A549 (cell line): ENCODE results near the gene GINS2. TPM values are rescaled to one million over a fixed set of nuclear protein-coding genes. Genes with fewer than 3 reads are reported as not detected.

Experiments
- ATAC-seq, 2 experiments: fragments of 200-7000 bp in 1 of 2; fragments of >200 bp in 1 of 2; cut with Nextera tagmentation in 1 of 2; cut with Tn5 transposase in 1 of 2; 3 replicates each; pipeline versions ENCODE4 v1.8.0 to v1.9.1; 2018 to 2020; ENCODE audit warnings: mild to moderate bottlenecking in 1 of 2, moderate library complexity in 1 of 2
- CTCF ChIA-PET: fragments of 300-600 bp; sonication (Branson Sonifier 250); formaldehyde crosslinking; extraction: SDS; loops from one replicate; lab custom pipeline; 2021; ENCODE audit warnings: antibody characterized with exemption, inconsistent platforms; lab: Yijun Ruan, JAX
- POLR2A ChIA-PET: fragments of 350-600 bp; formaldehyde crosslinking; extraction: SDS; loops from one replicate; lab custom pipeline; 2021; ENCODE audit warnings: antibody characterized with exemption, inconsistent platforms; lab: Yijun Ruan, JAX
- DNase-seq, 2 experiments: peaks; one replicate each; pipeline versions ENCODE4 v3.0.0 to v3.0.0-alpha.2; 2011 to 2016; ENCODE audit warnings: low read depth in 1 of 2, low spot score in 1 of 2
- FAIRE-seq: peaks from 2 replicates; lab custom pipeline; 2011; peaks lifted over from hg19 to GRCh38; lab: Jason Lieb, UNC
- H3K27ac ChIP-seq, 2 experiments: fragments of >200 bp; sonication (Bioruptor Twin); formaldehyde crosslinking; 3 replicates each; pipeline ENCODE4 v1.5.1; 2016 to 2017
- H3K4me1 ChIP-seq: fragments of >200 bp; sonication (Bioruptor Twin); formaldehyde crosslinking; 3 replicates; pipeline ENCODE4 v1.6.1; 2016
- H3K4me2 ChIP-seq: fragments of >200 bp; sonication (Bioruptor Twin); formaldehyde crosslinking; 3 replicates; pipeline ENCODE4 v1.6.1; 2016
- H3K4me3 ChIP-seq: fragments of >200 bp; sonication (Bioruptor Twin); formaldehyde crosslinking; 3 replicates; pipeline ENCODE4 v1.5.1; 2016
- H3K9me3 ChIP-seq: fragments of >200 bp; sonication (Bioruptor Twin); formaldehyde crosslinking; 3 replicates; pipeline ENCODE4 v1.6.1; 2016
- BHLHE40 ChIP-seq: IDR thresholded peaks from 2 replicates; pipeline ENCODE4 v1.6.1; 2012; ENCODE audit warnings: low read depth, low read length, inconsistent platforms
- CBX2 ChIP-seq: fragments of 200-600 bp; sonication (generic); IDR thresholded peaks from 2 replicates; pipeline ENCODE4 v1.6.1; 2016; ENCODE audit warnings: low read depth, mild to moderate bottlenecking, borderline replicate concordance
- CEBPB ChIP-seq, 2 experiments: fragments of >200 bp in 1 of 2; sonication (Bioruptor Twin) in 1 of 2; formaldehyde crosslinking in 1 of 2; IDR thresholded peaks; 2 replicates each; pipeline ENCODE4 v1.6.1; 2012 to 2016
- CHD2 ChIP-seq: fragments of 150-350 bp; IDR thresholded peaks from 2 replicates; pipeline ENCODE4 v1.6.1; 2014; ENCODE audit warnings: low read length; ENCODE audit not compliant: partially characterized antibody
- EHMT2 ChIP-seq: fragments of 200-600 bp; sonication (generic); IDR thresholded peaks from 2 replicates; pipeline ENCODE4 v1.6.1; 2016; ENCODE audit warnings: antibody characterized with exemption, low read depth, mild to moderate bottlenecking, moderate library complexity
- EP300 ChIP-seq, 2 experiments: fragments of >200 bp; sonication (Bioruptor Twin); formaldehyde crosslinking; IDR thresholded peaks; 2 replicates in 1 of 2; 3 replicates in 1 of 2; pipeline ENCODE4 v1.6.1; 2016 to 2017
- HDAC2 ChIP-seq: fragments of 200-600 bp; sonication (generic); IDR thresholded peaks from 2 replicates; pipeline ENCODE4 v1.6.1; 2016
- HEYL ChIP-seq: fragments of 250-450 bp; sonication (Bioruptor Pico); IDR thresholded peaks from 2 replicates; pipeline ENCODE4 v1.8.0; 2021; ENCODE audit warnings: mild to moderate bottlenecking, moderate library complexity
- HOXB5 ChIP-seq: fragments of 250-450 bp; sonication (Bioruptor Pico); IDR thresholded peaks from 2 replicates; pipeline ENCODE4 v1.5.0; 2020; ENCODE audit warnings: mild to moderate bottlenecking, moderate library complexity
- JUN ChIP-seq, 2 experiments: fragments of >200 bp; sonication (Bioruptor Twin); formaldehyde crosslinking; IDR thresholded peaks; 2 replicates in 1 of 2; 3 replicates in 1 of 2; pipeline ENCODE4 v1.6.1; 2016 to 2017
- JUNB ChIP-seq: fragments of >200 bp; sonication (Bioruptor Twin); formaldehyde crosslinking; IDR thresholded peaks from 2 replicates; pipeline ENCODE4 v1.6.1; 2016
- MAFK ChIP-seq: fragments of 450-650 bp; IDR thresholded peaks from 2 replicates; pipeline ENCODE4 v1.6.1; 2014; ENCODE audit not compliant: partially characterized antibody
- MAZ ChIP-seq: fragments of 150-350 bp; IDR thresholded peaks from 2 replicates; pipeline ENCODE4 v1.6.1; 2014; ENCODE audit warnings: antibody characterized with exemption, low read depth, low read length, borderline replicate concordance
- NFE2L2 ChIP-seq: fragments of 150-350 bp; conservative IDR thresholded peaks from 2 replicates; pipeline ENCODE4 v1.6.1; 2014; ENCODE audit warnings: low read length
- NPAS2 ChIP-seq: fragments of 250-450 bp; sonication (Bioruptor Pico); IDR thresholded peaks from 2 replicates; pipeline ENCODE4 v1.8.0; 2022; ENCODE audit warnings: mild to moderate bottlenecking, moderate library complexity, borderline replicate concordance
- NR3C1 ChIP-seq: fragments of >200 bp; sonication (Bioruptor Twin); formaldehyde crosslinking; IDR thresholded peaks from 3 replicates; pipeline ENCODE4 v1.6.1; 2017
- POLR2A ChIP-seq: IDR thresholded peaks from 2 replicates; pipeline ENCODE4 v1.6.1; 2012; ENCODE audit warnings: mild to moderate bottlenecking, low read length
- RAD21 ChIP-seq, 2 experiments: fragments of >200 bp in 1 of 2; sonication (Bioruptor Twin) in 1 of 2; formaldehyde crosslinking in 1 of 2; IDR thresholded peaks in 1 of 2; conservative IDR thresholded peaks in 1 of 2; 2 replicates in 1 of 2; 3 replicates in 1 of 2; pipeline ENCODE4 v1.6.1; 2012 to 2018; ENCODE audit warnings: inconsistent platforms in 1 of 2
- RARB ChIP-seq: fragments of 250-450 bp; sonication (Bioruptor Pico); IDR thresholded peaks from 2 replicates; pipeline ENCODE4 v1.8.0; 2021; ENCODE audit warnings: mild to moderate bottlenecking, moderate library complexity
- RNF2 ChIP-seq: fragments of 200-600 bp; sonication (generic); IDR thresholded peaks from 2 replicates; pipeline ENCODE4 v1.6.1; 2016; ENCODE audit warnings: low read depth, mild to moderate bottlenecking, antibody characterized with exemption, moderate library complexity, borderline replicate concordance
- SMC3 ChIP-seq: fragments of >200 bp; sonication (Bioruptor Twin); formaldehyde crosslinking; IDR thresholded peaks from 3 replicates; pipeline ENCODE4 v1.6.1; 2018; ENCODE audit warnings: inconsistent platforms
- TFCP2L1 ChIP-seq: fragments of 250-450 bp; sonication (Bioruptor Pico); IDR thresholded peaks from 2 replicates; pipeline ENCODE4 v1.5.0; 2021; ENCODE audit warnings: mild to moderate bottlenecking
- WGBS: methylation state at CpG from one replicate; pipeline ENCODE4 v1.1.6; 2017; ENCODE audit errors: missing lambda C conversion rate; 5-methylcytosine and 5-hydroxymethylcytosine counted together
- polyA plus RNA-seq, 4 experiments: library from polyadenylated mRNA; depleted of rRNA in 3 of 4; stranded (reverse); fragments of >200 nt; fragmentation: RNase III in 1 of 4; extraction: RNeasy Plus Mini Kit Qiagen cat#74134 plus additional on column Dnase treatment in 1 of 4; gene quantifications; 2 replicates in 3 of 4; 3 replicates in 1 of 4; pipeline ENCODE4 v1.2.3, GENCODE V29; 2011 to 2017
- TF ChIP-seq, protein P1 (sequence below): fragments of 200-600 bp; sonication (generic); IDR thresholded peaks from 2 replicates; pipeline ENCODE4 v1.6.1; 2016; ENCODE audit warnings: antibody characterized with exemption, mild to moderate bottlenecking, moderate library complexity
- TF ChIP-seq, protein P2 (sequence below): fragments of >200 bp; sonication (Bioruptor Twin); formaldehyde crosslinking; IDR thresholded peaks from 3 replicates; pipeline ENCODE4 v1.5.1; 2016

Gene GINS2
- polyA plus RNA-seq, 2 of the 4 experiments (the other 2 are of a cell fraction) = 25.4 to 28.7 TPM

DNA sequence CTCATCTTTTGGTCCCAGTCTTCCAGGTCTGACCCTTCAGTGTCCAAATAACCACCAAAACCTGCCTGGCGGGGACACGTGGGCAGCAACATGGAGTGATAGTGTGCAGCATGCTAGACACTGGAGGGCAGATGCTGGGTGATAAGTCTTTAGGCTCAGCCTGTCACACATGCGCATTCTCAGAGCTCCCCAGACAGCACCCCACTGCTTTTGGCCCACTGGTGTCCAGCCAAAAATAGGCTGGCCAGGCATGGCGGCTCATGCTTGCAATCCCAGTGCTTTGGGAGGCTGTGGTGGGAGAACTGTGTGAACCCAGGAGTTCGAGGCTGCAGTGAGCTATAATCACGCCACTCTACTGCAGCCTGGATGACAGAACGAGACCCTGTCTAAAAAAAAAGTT lies 12.3 kb downstream of the GINS2 start:
- ATAC-seq (no peak), DNase-seq (no peak), FAIRE-seq (no peak)
- Histone ChIP-seq H3K4me1 (no peaks in the 10 kb centered on the region), H3K4me2 (no peak overlapping the region), H3K9me3 (no peaks in the 10 kb centered on the region), H3K4me3 (no peak overlapping the region), H3K27ac (no peak overlapping the region)
- TF ChIP-seq CEBPB (IDR thresholded peaks at IDR 0.05) = no peak
- no peak for TF ChIP-seq EHMT2
- TF ChIP-seq BHLHE40 = no peak
- no peak for TF ChIP-seq EP300 (IDR thresholded peaks at IDR 0.05)
- no peak for TF ChIP-seq RNF2
- TF ChIP-seq JUNB = no peak
- TF ChIP-seq, protein P1, sequence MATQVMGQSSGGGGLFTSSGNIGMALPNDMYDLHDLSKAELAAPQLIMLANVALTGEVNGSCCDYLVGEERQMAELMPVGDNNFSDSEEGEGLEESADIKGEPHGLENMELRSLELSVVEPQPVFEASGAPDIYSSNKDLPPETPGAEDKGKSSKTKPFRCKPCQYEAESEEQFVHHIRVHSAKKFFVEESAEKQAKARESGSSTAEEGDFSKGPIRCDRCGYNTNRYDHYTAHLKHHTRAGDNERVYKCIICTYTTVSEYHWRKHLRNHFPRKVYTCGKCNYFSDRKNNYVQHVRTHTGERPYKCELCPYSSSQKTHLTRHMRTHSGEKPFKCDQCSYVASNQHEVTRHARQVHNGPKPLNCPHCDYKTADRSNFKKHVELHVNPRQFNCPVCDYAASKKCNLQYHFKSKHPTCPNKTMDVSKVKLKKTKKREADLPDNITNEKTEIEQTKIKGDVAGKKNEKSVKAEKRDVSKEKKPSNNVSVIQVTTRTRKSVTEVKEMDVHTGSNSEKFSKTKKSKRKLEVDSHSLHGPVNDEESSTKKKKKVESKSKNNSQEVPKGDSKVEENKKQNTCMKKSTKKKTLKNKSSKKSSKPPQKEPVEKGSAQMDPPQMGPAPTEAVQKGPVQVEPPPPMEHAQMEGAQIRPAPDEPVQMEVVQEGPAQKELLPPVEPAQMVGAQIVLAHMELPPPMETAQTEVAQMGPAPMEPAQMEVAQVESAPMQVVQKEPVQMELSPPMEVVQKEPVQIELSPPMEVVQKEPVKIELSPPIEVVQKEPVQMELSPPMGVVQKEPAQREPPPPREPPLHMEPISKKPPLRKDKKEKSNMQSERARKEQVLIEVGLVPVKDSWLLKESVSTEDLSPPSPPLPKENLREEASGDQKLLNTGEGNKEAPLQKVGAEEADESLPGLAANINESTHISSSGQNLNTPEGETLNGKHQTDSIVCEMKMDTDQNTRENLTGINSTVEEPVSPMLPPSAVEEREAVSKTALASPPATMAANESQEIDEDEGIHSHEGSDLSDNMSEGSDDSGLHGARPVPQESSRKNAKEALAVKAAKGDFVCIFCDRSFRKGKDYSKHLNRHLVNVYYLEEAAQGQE = no peak
- no peak for TF ChIP-seq HOXB5 (CRISPR knock-in tag)
- no peak for TF ChIP-seq TFCP2L1 (CRISPR knock-in tag)
- CTCF ChIA-PET = interaction anchor here (0.6 to 12.4 kb wide), 12 partner anchors 9 to 1655 kb away, joined by 3 to 128 read pairs (median 6); no protein-coding TSS in a partner anchor
- 93% methylated on average over 7 of the region's 7 CpGs for WGBS
- POLR2A ChIA-PET = no interaction called here

DNA sequence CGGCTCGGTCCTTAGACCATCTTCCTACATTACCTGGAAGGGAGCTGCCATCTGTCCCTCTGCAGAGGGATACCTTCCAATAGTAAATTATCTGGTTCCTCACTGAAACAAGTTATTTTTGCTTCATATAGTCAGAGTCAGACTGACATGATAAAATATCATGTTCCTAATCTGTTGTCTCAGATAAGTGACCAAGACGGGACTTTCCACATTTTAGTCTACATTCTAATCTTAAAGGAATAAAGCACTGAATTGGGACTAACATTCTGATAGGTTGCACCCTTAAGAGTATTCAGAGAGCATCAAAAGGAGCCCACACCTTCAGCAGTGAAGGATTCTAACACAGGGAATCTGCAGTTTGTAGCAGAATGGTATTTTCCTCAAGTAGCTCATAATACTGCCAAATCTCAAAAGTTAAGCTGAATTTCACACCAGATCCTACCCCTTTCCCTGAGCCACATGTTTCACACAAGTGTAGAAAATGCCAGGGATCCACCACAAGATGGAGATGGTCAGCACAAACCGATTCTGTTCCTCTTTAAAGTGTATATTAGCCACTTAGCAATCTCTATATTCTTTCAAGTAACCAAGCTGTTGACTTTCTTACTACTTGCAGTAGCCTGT lies 13.4 kb downstream of the GINS2 start:
- no peak overlapping the region for H3K4me3 ChIP-seq
- DNase-seq = peak; percentile 36 to 45
- H3K9me3 ChIP-seq = no peaks in the 10 kb centered on the region
- ATAC-seq = peak; percentile 73 to 76; a peak in 4 of 6 replicates
- no peak for FAIRE-seq
- WGBS = 48% methylated on average over 4 of the region's 4 CpGs
- H3K4me2 ChIP-seq = no peak overlapping the region
- TF ChIP-seq POLR2A = no peak
- peak in 1 of 2 experiments; percentile 29; a peak in 1 of 5 replicates for TF ChIP-seq RAD21 (conservative IDR thresholded peaks at IDR 0.05 in 1 of 2, IDR thresholded peaks at IDR 0.05 in 1 of 2)
- 0 out of 5 replicates have a peak, but pooled peaks of 1 of the 2 experiments have one; percentile 40 for TF ChIP-seq JUN (IDR thresholded peaks at IDR 0.05)
- peak; percentile 53 for TF ChIP-seq SMC3
- TF ChIP-seq, protein P2, sequence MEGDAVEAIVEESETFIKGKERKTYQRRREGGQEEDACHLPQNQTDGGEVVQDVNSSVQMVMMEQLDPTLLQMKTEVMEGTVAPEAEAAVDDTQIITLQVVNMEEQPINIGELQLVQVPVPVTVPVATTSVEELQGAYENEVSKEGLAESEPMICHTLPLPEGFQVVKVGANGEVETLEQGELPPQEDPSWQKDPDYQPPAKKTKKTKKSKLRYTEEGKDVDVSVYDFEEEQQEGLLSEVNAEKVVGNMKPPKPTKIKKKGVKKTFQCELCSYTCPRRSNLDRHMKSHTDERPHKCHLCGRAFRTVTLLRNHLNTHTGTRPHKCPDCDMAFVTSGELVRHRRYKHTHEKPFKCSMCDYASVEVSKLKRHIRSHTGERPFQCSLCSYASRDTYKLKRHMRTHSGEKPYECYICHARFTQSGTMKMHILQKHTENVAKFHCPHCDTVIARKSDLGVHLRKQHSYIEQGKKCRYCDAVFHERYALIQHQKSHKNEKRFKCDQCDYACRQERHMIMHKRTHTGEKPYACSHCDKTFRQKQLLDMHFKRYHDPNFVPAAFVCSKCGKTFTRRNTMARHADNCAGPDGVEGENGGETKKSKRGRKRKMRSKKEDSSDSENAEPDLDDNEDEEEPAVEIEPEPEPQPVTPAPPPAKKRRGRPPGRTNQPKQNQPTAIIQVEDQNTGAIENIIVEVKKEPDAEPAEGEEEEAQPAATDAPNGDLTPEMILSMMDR = peak; percentile 53
- no peak for TF ChIP-seq EP300 (IDR thresholded peaks at IDR 0.05)
- H3K4me1 ChIP-seq = no peaks in the 10 kb centered on the region
- no peak overlapping the region for H3K27ac ChIP-seq
- ChIA-PET CTCF (interaction anchor here (0.6 to 12.4 kb wide), 17 partner anchors 7 to 422 kb away, joined by 3 to 128 read pairs (median 6); no protein-coding TSS in a partner anchor), POLR2A (no interaction called here)

DNA sequence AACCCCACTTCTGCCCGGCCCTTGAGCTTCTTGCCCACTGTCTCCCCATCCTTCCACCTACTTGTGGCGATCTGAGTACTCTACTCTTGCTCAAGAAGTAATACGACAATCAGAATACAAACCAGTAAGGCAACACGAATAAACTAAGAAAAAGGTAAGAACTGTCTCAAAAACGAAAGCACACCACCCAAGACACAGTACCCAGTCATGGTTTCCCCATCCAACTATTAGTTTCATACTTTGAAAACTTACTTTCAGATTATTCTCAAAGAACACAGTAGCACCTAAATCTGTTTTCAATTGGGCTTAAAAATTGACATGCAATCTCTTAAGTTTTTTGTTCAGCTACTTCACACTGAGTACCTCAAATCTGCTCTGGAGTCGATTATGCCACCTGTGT lies 13.9 kb downstream of the GINS2 start:
- Histone ChIP-seq H3K4me1 (no peaks in the 10 kb centered on the region), H3K4me2 (no peak overlapping the region), H3K9me3 (no peaks in the 10 kb centered on the region), H3K27ac (no peak overlapping the region), H3K4me3 (no peak overlapping the region)
- no peak for ATAC-seq
- no peak for FAIRE-seq
- TF ChIP-seq CBX2 = no peak
- no peak for TF ChIP-seq CHD2
- TF ChIP-seq MAFK = no peak
- TF ChIP-seq HDAC2 = no peak
- TF ChIP-seq CEBPB (IDR thresholded peaks at IDR 0.05) = no peak
- TF ChIP-seq RARB (CRISPR knock-in tag) = no peak
- no peak for TF ChIP-seq NPAS2 (CRISPR knock-in tag)
- TF ChIP-seq HEYL (CRISPR knock-in tag) = no peak
- no peak for TF ChIP-seq MAZ
- TF ChIP-seq RNF2 = no peak
- no peak for TF ChIP-seq EHMT2
- TF ChIP-seq NFE2L2 = no peak
- no peak for TF ChIP-seq NR3C1
- 77% methylated on average over 6 of the region's 6 CpGs for WGBS
- CTCF ChIA-PET = interaction anchor here (0.7 to 12.4 kb wide), 19 partner anchors 8 to 422 kb away, joined by 3 to 128 read pairs (median 5); no protein-coding TSS in a partner anchor
- no peak for DNase-seq
- POLR2A ChIA-PET = no interaction called here
